Measurements from ENCODE around the gene ADAMTS5. TPM values are rescaled to one million over a fixed set of nuclear protein-coding genes. Genes with fewer than 3 reads are reported as not detected.

ADAMTS5 gene
- total RNA-seq, 6 experiments from 2014 or later = 0.43 to 1.1 (median 0.47) TPM

DNA sequence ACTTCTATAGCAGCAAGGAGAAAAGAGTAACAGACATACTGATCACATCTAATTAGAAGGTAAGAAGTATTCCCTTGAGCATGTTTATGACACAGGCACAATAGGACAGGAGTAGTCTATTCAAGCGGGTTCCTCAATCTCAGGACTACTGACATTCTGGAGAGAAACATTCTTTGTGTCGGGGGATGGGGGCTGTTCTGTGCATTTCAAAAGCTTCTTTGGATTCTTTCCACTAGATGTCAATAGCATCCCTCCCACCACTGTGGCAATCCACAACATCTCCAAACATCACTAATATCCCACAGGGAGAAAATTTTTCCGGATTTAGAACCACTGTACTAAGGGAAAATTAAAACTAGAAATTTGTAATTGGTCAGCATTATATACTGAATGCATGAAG, 56.9 kb downstream of the ADAMTS5 start:
- intact Hi-C loops (cut with DNase I) = no loop called here
- H3K9me3 ChIP-seq = no peaks in the 10 kb centered on the region
- no peak for DNase-seq

DNA sequence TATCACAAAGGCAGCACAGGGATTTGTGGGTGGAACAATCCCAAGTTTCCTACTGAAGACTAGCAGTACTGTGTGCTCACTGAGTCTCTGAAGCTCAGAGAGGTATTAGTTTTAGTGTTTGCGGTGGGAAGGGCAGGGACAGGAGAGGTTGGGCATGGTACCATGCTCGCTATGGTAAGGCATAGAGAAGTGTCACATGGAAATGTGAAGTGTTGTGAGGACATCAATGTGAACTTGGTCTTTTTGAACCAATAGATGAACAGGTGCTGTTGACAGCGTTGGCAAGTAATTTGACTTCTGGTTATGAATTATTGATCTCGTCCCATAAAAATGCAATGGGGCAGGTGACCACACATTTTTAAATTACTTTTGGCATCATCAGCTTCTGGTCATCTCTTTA, 65.9 kb downstream of the ADAMTS5 start:
- Histone ChIP-seq H3K36me3 (no peaks in the 10 kb centered on the region), H3K27me3 (no peaks in the 10 kb centered on the region), H3K9me3 (no peaks in the 10 kb centered on the region), H3K27ac (no peak overlapping the region), H3K4me1 (no peaks in the 10 kb centered on the region), H3K4me3 (no peak overlapping the region)
- DNase-seq = no peak
- intact Hi-C loops (cut with DNase I) = no loop called here
- TF ChIP-seq POLR2A (IDR thresholded peaks at IDR 0.05) = no peak
- TF ChIP-seq, protein P1, sequence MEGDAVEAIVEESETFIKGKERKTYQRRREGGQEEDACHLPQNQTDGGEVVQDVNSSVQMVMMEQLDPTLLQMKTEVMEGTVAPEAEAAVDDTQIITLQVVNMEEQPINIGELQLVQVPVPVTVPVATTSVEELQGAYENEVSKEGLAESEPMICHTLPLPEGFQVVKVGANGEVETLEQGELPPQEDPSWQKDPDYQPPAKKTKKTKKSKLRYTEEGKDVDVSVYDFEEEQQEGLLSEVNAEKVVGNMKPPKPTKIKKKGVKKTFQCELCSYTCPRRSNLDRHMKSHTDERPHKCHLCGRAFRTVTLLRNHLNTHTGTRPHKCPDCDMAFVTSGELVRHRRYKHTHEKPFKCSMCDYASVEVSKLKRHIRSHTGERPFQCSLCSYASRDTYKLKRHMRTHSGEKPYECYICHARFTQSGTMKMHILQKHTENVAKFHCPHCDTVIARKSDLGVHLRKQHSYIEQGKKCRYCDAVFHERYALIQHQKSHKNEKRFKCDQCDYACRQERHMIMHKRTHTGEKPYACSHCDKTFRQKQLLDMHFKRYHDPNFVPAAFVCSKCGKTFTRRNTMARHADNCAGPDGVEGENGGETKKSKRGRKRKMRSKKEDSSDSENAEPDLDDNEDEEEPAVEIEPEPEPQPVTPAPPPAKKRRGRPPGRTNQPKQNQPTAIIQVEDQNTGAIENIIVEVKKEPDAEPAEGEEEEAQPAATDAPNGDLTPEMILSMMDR (IDR thresholded peaks at IDR 0.05) = no peak
- ATAC-seq = no peak
- 80% methylated on average over 3 of the region's 4 CpGs for whole genome bisulfite sequencing (ENCODE audit: insufficient coverage, low coverage, low lambda C conversion rate, missing lambda C conversion rate)

More for the DNA sequence above, 56.9 kb downstream of the ADAMTS5 start:
- H3K27me3 ChIP-seq = no peaks in the 10 kb centered on the region
- no peaks in the 10 kb centered on the region for H3K4me1 ChIP-seq
- H3K27ac ChIP-seq = no peak overlapping the region
- no peak for TF ChIP-seq POLR2A (IDR thresholded peaks at IDR 0.05)
- TF ChIP-seq, protein P1 (IDR thresholded peaks at IDR 0.05) = peak in 2 of 4 donors; percentile 12 to 14
- 69% methylated on average over 3 of the region's 3 CpGs for WGBS (ENCODE audit: insufficient coverage, low coverage, low lambda C conversion rate, missing lambda C conversion rate)
- H3K36me3 ChIP-seq = no peaks in the 10 kb centered on the region
- H3K4me3 ChIP-seq = no peak overlapping the region
- ATAC-seq = no peak

DNA sequence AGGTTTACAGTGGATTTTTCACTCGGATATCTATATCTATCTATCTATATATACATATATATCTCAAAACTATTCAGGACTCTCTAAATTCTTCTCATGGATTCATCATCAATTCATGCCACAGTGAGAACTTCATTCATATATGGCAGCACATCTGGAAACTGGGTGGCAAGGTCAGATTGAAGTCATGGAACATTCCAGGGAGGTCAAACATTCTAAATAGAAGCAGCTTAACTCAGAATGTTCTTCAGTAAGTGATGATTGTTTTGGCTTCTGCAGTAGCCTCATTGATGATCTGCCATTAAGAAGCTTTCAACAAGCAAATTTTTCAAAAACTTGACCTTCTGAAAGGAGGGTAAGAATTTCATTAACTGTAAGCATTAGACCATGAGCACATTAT, 74.7 kb downstream of the ADAMTS5 start:
- ATAC-seq = no peak
- 29% methylated on average over 1 of the region's 1 CpG for whole genome bisulfite sequencing (ENCODE audit: insufficient coverage, low coverage, low lambda C conversion rate, missing lambda C conversion rate)
- Histone ChIP-seq H3K4me1 (no peaks in the 10 kb centered on the region), H3K27me3 (no peaks in the 10 kb centered on the region), H3K4me3 (no peak overlapping the region), H3K27ac (no peak overlapping the region), H3K36me3 (no peaks in the 10 kb centered on the region), H3K9me3 (no peaks in the 10 kb centered on the region)
- intact Hi-C loops (cut with DNase I) = no loop called here
- TF ChIP-seq, protein P1 (IDR thresholded peaks at IDR 0.05) = no peak
- no peak for TF ChIP-seq POLR2A (IDR thresholded peaks at IDR 0.05)
- DNase-seq = no peak

DNA sequence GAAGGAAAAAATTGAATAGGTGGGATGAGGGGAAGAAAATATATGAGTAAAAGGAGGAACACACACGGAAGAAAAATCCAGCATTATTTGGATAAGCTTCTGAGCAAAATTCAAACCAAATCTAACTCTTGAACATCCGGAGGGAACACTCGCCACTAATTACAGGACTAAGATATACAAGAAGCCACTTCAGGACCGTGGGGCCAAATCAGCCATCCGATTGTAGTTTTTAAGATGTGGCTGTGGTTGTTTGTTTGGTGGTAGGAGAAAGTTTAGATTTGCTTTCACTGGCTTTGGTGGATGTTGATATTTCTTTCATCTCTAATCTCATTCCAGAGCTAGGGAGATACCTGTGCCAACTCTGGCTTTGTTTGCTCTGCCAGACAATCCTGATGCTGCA, 78.0 kb downstream of the ADAMTS5 start:
- Histone ChIP-seq H3K9me3 (no peaks in the 10 kb centered on the region), H3K36me3 (no peaks in the 10 kb centered on the region), H3K27ac (no peak overlapping the region), H3K4me1 (no peaks in the 10 kb centered on the region), H3K4me3 (no peak overlapping the region), H3K27me3 (no peaks in the 10 kb centered on the region)
- ATAC-seq (peak in 1 of 4 donors; percentile 14), DNase-seq (no peak)
- intact Hi-C loops (cut with DNase I) = no loop called here
- 46% methylated on average over 5 of the region's 5 CpGs for WGBS (ENCODE audit: insufficient coverage, low coverage, low lambda C conversion rate, missing lambda C conversion rate)
- TF ChIP-seq POLR2A (IDR thresholded peaks at IDR 0.05) = no peak
- TF ChIP-seq, protein P1 (IDR thresholded peaks at IDR 0.05) = no peak

DNA sequence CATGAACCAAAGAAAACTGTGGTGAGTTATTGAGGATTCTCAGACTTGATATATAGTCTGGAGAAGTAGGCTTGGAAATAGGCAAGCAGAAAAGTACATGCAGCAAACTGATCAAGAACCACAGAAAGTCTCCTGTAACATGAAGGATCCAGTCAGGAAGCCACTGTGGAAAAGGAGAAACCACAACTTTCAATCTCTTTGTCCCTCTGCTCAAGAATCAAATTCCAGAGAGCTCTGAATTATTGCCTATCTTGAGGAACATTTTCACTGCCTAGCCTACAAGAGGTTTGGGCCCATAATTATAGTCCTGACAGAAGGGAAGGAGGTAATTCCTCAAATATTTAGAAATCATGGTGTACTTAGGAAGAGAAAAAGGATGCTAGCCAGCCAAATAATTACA, 78.6 kb downstream of the ADAMTS5 start:
- TF ChIP-seq POLR2A (IDR thresholded peaks at IDR 0.05) = no peak
- TF ChIP-seq, protein P1 (IDR thresholded peaks at IDR 0.05) = no peak
- no peaks in the 10 kb centered on the region for H3K9me3 ChIP-seq
- no peak overlapping the region for H3K27ac ChIP-seq
- H3K27me3 ChIP-seq = no peaks in the 10 kb centered on the region
- H3K4me3 ChIP-seq = no peak overlapping the region
- no peak for DNase-seq
- ATAC-seq = no peak
- intact Hi-C loops (cut with DNase I) = no loop called here
- H3K4me1 ChIP-seq = no peaks in the 10 kb centered on the region
- no peaks in the 10 kb centered on the region for H3K36me3 ChIP-seq
